Measurements from ENCODE around the gene RNF217.
"Not testable (repeated sequence)": the region's sequence is repeated elsewhere in the genome, so short reads cannot be mapped to it uniquely, and the experiment has no call there.

Gene RNF217

DNA sequence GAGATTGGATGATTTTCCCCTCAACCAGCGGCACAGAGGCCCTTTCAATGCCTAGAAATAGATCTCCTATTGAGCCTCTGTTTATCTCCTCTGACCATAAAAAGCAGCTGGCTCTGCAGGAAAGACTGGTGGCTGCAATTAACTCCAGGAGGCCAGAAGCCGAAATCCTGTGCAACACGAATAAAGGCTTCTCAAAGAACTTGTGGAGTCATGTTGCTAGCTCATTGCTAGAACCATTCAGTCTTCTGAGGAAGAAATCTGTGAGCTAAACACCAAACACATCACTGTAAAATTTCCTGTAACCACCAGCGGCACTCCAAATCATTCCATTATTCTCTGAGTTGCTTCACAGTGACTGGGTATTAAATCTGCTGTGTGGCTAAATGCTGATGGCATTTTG lies 142.2 kb downstream of the RNF217 start:
- peak; percentile 8 for DNase-seq

DNA sequence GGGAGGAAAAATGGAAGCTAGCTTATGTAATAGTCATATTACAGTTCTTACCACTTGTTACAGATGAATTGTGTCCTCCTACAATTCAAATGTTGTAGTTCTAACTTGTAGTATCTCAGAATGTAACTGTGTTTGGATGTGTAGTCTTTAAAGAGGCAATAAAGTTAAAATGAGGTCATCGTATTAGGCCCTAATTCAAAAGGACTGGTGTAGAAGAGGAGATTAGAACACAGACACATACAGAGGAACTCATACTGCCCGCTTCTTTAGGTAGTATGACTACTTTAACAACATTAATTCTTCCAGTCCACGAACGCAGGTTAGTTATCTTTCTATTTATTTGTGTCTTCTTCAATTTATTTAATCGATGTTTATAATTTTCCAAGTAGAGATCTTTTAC lies 144.8 kb downstream of the RNF217 start:
- DNase-seq, result no peak

DNA sequence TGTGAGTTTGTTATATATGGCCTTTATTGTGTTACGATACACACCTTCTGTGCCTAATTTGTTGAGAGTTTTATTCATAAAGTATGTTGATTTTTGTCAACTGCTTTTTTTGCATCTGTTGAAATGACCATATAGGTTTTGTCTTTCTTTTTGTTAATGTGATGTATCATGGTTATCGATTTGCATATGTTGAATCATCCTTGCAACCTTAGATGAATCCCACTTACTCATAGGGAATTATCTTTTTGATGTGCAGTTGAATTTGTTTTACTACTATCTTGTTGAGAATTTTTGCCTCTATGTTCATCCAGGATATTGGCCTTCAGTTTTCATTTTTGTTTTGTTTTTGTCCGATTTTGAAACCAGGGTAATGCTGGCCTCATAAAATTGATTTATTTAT lies 145.7 kb downstream of the RNF217 start:
- no peak for DNase-seq

DNA sequence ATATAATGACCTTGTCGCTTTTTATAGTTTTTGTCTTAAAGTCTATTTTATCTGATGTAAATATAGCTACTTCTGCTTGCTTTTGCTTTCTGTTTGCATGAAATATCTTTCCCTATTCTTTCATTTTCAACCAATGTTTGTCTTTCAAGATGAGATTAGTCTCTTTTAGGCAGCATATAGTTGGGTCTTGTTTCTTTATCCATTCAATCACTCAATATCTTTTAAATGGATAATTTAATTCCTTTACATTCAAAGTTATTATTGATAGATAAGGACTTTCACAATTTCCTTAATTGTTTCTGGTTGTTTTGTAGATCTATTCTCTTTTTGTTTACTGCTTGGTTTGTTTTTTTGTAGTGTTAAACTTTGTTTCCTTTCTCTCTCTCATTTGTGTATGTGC lies 147.8 kb downstream of the RNF217 start:
- no peak for DNase-seq

DNA sequence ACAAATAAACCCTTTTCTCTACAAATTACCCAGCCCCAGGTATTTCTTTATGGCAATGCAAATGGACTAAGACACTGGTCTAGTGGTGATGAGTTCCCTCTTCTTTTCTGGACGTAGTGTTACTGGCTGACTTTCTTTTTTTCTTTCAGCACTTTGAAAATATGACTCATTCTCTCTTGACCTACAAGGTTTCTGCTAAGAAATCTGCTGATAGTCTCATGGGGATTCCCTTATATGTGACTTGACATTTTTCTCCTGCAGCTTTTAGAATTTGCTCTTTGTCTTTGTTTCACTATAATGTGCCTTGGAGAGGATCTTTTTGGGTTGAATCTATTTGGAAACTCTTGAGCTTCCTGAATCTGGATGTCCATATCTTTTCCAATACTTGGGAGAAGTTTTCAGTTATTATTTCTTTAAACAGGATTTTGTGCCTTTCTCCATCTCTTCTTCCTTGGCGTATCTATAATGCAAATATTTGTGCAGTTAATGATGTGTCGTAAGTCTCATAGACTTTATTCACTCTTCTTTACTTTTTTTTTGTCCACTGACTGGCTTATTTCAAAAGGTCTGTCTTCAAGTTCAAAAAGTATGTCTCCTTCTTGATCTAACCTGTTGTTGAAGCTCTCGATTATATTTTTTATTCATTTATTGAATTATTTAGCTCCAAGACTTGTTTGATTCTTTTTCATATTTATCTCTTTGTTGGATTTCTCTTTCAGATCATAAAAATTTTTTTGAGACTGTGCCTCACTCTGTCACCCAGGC lies 149.2 kb downstream of the RNF217 start:
- DNase-seq, result no peak

DNA sequence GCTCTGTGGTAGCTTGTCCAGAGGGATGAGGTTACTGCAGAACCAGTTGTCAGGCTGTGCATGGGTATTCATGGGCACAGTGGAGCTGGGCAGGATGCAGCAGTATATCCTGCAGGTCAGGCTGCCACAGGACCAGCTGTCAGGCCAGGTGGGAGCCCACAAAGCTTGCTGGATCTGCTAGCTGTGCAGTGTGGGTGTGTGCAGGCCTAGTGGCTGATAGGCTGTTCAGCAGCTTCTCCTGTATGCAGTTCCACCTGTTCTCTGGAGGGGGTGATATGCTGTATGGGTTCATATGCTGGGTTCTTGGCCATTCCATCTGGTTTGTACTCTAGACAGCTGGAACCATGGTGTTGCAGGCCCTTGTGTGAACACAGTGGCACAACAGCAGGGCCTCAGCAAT lies 150.7 kb downstream of the RNF217 start:
- no peak for DNase-seq

DNA sequence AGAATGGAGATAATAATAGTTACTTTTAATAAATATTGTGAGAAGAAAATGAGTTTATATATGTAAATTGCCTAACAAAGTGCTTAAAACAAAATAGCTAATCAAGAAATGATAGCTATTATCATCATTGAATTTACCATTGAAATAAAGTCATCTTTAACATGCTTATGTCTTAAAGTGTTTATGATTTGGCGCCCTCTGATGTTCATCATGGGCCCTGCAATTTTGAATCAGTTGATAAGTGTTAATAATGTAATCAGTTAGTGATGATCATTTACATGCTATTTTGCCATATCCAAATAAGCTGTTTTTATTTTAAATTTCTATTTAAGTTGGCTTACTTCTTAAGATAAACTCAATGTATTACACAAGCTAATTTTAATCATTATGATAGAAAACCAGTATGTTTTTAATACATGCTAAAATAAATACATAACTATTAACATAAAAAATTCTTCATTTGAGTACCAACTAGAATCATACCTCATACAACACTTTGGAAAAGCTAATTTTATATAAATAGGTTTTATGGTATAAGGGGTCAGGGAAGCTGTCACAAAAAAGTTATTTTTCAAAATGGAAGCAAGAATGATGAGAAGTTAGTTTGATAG lies 152.1 kb downstream of the RNF217 start:
- DNase-seq, result peak; percentile 53

DNA sequence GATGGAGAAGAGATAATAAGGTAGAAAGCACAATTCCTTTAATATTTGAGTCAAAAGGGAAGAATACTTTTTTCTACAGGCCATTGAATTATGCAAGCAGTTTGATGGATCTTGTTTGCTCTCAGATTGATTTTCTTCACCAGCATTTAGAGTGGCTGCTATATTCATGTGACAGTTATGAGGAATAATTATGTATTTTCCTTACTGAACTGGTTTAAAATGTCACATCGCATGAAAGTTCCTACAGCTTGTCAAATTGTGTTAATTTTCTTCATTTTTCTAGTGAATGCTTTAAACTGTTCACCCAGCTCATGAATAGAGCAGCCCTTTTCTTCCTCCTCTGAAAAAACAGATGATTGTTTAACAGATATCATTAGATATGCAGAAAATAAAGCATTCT lies 153.9 kb downstream of the RNF217 start:
- no peak for DNase-seq

DNA sequence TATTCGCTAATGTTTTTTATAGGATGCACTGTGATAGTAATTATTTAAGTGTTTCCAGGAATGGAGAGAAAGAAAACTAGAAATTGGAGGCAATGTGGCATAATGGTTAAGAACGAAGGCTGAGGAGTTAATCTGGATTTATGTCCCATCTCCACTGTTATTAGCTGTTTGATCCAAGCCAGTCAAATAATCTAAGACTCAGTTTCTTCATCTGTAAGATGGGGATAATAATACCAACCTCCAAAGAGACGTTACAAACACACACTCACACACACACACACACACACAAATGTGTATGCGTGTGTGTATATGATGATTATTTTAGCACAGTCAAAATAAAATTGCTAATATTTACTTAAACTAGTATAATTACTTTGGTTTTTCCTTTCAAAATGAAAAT lies 154.5 kb downstream of the RNF217 start:
- DNase-seq, result no peak

DNA sequence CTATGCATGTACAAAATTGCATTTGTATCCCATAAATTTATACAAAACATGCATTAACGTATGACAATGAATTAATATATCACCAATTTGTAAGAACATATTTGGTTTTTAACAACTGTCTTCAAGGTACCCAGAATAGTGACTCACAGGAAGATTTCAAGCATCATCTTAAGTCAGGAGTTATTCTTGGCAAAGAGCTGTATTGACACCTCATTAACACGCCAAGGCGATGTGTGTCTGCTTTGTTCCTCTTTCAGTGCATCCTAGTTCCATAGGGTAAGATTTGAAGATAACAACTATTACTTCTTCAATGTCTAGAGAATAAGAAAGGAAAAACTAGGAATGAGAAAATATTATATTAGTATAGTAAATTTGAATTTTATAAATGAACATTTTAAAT lies 155.6 kb downstream of the RNF217 start:
- no peak for DNase-seq

DNA sequence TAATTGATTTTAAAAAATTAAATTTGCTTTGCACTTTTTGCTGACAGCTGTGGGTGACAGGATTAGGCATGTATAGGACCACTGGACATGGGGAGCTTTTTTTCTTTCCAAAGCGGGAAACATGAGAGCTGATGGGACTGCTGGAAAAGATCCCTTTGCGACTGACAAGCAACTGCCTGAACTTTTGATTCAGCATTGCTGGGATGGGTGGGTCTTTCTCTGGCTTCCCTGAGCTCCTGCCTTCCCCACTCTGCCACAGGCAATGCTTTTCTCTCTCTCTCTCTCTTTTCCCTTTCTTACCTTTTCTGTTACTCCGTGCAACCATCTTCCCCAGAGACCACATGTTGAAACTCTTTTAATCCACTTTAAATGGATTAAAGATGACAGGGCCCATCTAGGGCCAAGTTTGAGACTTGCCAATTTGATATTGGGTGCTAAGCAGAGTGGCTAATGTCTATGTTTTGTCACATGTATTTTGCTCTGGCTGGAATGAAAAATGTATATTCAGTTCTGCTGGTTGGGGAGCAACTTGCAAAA lies 157.9 kb downstream of the RNF217 start:
- no peak for DNase-seq

DNA sequence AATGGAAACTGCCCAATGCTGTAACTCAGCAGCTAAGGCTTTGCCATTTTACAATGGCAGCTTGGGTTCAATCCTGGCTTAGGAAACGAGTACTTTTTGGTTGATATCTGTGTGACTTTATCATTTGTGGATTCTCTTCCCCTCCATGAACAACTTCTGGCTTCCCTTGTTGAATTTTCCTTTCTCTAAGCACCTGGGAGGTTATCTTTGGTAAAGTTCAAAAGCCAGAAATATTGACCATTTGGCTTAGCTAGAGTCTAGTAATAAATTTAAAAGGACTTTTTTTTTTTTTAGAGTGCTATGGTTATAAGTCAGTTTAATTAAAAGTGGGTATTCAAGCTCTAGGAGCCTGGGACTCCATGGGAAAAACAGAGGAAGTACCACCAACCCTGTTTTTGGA lies 159.7 kb downstream of the RNF217 start:
- DNase-seq, result no peak

DNA sequence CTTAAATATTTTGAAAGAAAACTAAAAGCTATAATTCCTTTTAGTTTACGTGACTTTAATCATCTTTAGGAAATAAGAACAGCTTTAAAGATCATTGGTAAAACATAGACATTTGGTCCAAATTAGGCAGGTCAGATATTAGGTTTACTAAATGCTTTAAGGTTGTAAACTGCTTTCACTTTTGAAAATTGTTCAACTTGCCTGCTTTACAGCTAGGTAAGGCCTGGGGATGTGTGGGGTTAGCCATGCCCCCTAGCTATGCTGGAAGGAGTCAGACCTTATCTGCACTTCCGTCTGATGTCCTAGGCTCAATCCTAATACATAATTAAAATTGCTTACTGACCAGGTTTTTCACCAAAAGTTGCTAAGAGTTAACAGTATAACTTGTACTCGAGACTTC lies 160.8 kb downstream of the RNF217 start:
- DNase-seq, result no peak

DNA sequence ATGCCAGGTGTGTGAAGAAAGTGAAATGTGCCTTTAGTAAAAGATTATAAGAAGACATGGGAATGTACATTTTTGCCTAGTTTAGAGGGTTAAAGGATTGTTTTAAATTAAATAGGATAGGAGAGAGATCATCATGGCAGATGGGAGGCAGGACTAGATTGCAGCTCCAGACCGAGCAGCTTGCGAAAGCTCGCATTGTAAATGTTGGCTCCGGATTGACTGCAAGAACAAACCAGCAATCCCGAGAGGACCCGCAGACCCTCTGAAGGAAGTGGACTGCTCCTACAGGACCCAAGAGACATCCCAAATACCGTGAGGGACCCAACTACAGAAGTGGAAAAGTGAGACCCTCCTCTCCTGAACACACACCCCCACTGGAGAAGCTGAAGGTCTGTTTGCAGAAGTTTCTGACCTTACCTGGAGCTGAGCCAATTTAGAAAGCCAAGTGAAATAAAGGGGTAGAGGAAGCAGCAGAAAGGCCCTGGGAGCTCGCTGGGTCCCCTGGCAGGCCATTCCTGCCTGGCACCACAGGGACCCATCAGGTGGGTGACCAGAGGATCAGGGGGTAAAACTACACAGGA lies 161.3 kb downstream of the RNF217 start:
- DNase-seq, result no peak

DNA sequence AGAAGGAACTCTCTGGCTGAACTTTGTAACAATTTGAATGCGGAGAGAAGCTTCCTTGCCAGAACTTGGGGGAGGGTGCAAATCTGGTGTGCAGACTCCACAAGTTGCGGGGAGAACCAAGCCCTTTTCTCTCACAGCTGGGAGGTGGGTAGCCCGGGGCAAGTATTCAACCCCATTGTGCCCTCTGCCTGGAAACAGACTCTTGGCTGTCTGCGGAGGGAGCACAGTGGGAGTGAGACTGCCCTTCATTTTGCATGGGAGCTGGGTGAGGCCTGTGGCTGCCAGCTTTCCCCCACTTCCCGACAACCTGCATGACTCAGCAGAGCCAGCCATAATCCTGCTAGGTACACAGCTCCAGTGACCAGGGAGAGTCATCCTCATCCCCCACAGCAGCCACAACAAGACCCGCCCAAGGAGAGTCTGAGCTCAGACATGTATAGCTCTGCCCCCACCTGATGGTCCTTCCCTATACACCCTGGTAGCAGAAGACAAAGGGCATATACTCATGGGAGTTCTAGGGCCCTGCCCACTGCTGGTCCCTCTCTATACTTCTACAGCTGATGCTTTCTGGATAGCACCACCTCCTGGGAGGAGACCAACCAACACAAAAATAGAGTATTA lies 161.9 kb downstream of the RNF217 start:
- DNase-seq, result no peak

DNA sequence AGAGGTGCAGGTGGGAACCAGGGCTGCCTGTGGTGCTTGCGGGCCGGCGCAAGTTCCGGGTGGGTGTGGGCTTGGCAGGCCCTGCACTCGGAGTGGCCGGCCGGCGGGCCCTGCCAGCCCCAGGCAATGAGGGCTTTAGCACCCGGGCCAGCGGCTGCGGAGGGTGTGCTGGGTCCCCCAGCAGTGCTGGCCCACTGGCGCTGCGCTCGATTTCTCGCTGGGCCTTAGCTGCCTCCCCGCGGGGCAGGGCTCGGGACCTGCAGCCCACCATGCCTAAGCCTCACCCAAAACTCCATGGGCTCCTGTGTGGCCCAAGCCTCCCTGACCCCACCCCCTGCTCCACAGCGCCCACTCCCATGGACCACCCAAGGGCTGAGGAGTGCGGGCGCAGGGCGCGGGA lies 163.6 kb downstream of the RNF217 start:
- DNase-seq, result not testable (repeated sequence)

DNA sequence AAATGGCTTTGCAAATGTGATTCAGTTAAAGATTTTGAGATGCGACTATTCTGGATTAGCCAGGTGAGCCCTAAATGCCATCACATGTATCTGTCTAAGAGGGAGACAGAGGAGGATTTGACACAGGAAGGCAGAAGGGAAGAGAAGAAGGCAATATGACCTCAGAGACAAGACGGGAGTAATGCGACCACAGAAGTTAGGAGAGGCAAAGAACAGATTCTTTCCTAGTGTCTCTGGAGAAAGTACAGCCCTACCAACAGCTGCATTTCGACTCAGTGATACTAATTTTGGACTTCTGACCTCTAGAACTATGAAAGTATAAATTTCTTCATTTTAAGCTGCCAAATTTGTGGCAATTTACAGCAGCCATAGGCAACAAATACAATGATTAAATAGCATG lies 167.1 kb downstream of the RNF217 start:
- no peak for DNase-seq

DNA sequence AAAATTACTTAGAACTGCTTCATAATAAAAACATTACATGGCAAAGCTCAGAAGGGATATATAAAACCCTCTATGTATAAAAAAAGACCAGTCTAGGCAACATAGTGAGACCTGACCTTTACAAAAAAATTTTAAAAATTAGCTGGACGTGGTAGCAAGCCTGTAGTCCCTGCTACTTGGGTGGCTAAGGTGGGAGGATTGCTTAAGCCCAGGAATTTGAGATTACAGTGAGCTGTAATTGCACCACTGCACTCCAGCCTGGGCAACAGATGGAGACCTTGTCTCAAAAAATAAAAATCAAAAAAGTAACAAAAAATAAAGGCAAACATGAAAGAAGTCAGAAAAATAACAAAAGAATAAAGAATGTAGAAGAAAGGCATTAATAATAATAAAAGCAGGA lies 169.8 kb downstream of the RNF217 start:
- no peak for DNase-seq

DNA sequence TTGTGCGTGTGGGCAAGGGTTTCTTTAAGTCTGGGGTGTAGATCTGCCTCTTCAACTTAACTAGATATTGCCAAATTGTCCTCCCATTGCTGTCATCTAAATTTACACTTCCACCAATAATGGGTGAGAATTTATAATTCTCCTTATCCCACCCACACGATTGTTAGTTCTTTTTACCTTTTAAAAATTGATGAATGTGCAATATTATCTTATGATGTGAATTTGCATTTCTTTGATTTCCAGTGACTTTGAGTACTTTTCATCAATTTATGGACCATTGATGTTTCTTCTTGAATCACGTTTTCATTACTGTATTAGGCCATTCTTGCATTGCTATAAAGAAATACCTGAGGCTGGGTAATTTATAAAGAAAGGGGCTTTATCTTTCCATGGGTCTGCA lies 174.1 kb downstream of the RNF217 start:
- DNase-seq, result no peak

DNA sequence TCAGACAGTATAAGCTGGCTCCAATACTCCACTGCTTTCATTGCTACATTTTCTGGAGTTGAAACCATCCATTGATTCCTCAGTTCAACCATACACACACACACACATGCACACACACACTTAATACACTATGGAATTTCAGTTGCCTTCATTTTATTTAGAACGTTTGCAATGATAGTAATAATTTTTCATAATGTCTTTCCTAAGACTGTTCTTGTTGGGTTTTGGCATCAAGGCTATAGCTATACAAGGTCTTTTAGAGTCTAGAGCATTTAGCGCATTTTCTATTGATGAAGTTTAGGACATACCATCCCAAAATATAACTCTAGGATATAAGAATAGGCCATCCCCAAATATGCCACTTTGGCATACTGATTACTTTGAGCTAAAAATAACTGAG lies 175.8 kb downstream of the RNF217 start:
- no peak for DNase-seq

DNA sequence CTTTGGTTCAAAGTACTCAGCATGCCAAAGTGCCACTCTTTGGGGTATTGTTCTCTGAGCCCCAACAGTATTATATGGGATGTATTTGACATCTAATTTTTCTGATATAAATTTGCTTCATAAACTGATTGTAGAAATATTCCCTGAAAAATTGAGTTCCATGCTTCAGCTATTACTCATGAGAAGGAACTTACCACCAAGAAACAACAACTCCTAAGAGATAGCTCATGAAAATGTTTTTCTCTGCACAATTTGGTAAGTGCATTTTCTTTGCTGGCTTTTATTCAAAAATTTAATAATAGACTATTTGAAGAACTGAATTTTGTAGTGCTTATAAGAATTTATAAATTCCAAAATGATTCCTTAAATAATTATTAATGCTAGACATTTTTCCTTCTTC lies 178.6 kb downstream of the RNF217 start:
- DNase-seq, result no peak

Data from NCI-H1105 (cell line).